ENCODE data around the gene GHRL. TPM values are rescaled to one million over a fixed set of nuclear protein-coding genes. Genes with fewer than 3 reads are reported as not detected.

The GHRL gene
- total RNA-seq, 1 donor from 2014 or later = not detected

- Mint-ChIP-seq H3K9me3 (ENCODE audit: low read depth) (no peaks in the 10 kb centered on the region), H3K36me3 (ENCODE audit: low read depth) (peaks cover 50% of the 10 kb centered on the region), H3K27me3 (ENCODE audit: low read depth) (no peaks in the 10 kb centered on the region), H3K27ac (ENCODE audit: unreplicated experiment) (no peak overlapping the region), H3K4me3 (ENCODE audit: unreplicated experiment) (no peak overlapping the region), H3K4me1 (ENCODE audit: low read depth) (peaks cover 14% of the 10 kb centered on the region)
- TF ChIP-seq CTCF (IDR thresholded peaks at IDR 0.05) = no peak
- peak; percentile 70 for DNase-seq (ENCODE audit: low spot score)
Measured at GRCh38 chr3:10312391-10312790, 19.6 kb upstream of the GHRL start.

GRCh38 chr3:10311710-10312109 is 19.0 kb upstream of the GHRL start:
- TF ChIP-seq CTCF (IDR thresholded peaks at IDR 0.05) = no peak
- Mint-ChIP-seq H3K9me3 (ENCODE audit: low read depth) (no peaks in the 10 kb centered on the region), H3K4me3 (ENCODE audit: unreplicated experiment) (no peak overlapping the region), H3K27me3 (ENCODE audit: low read depth) (no peaks in the 10 kb centered on the region), H3K27ac (ENCODE audit: unreplicated experiment) (peak overlapping the region; percentile 32), H3K36me3 (ENCODE audit: low read depth) (peaks cover 52% of the 10 kb centered on the region), H3K4me1 (ENCODE audit: low read depth) (peaks cover 14% of the 10 kb centered on the region)
- peak; percentile 68 for DNase-seq (ENCODE audit: low spot score)

GRCh38 chr3:10310578-10310977 is 17.8 kb upstream of the GHRL start:
- H3K27me3 Mint-ChIP-seq (ENCODE audit: low read depth) = no peaks in the 10 kb centered on the region
- peaks cover 57% of the 10 kb centered on the region for H3K36me3 Mint-ChIP-seq (ENCODE audit: low read depth)
- no peak overlapping the region for H3K4me3 Mint-ChIP-seq (ENCODE audit: unreplicated experiment)
- H3K4me1 Mint-ChIP-seq (ENCODE audit: low read depth) = peaks cover 14% of the 10 kb centered on the region
- no peaks in the 10 kb centered on the region for H3K9me3 Mint-ChIP-seq (ENCODE audit: low read depth)
- TF ChIP-seq CTCF (IDR thresholded peaks at IDR 0.05) = no peak
- DNase-seq (ENCODE audit: low spot score) = no peak
- no peak overlapping the region for H3K27ac Mint-ChIP-seq (ENCODE audit: unreplicated experiment)

- H3K4me1 Mint-ChIP-seq (ENCODE audit: low read depth) = peaks cover 14% of the 10 kb centered on the region
- H3K27me3 Mint-ChIP-seq (ENCODE audit: low read depth) = no peaks in the 10 kb centered on the region
- peak; percentile 20 for DNase-seq (ENCODE audit: low spot score)
- H3K9me3 Mint-ChIP-seq (ENCODE audit: low read depth) = no peaks in the 10 kb centered on the region
- H3K36me3 Mint-ChIP-seq (ENCODE audit: low read depth) = peaks cover 59% of the 10 kb centered on the region
- H3K27ac Mint-ChIP-seq (ENCODE audit: unreplicated experiment) = no peak overlapping the region
- TF ChIP-seq CTCF (IDR thresholded peaks at IDR 0.05) = no peak
- no peak overlapping the region for H3K4me3 Mint-ChIP-seq (ENCODE audit: unreplicated experiment)
Measured at GRCh38 chr3:10309736-10310135, 17.0 kb upstream of the GHRL start.

GRCh38 chr3:10308678-10309077 is 15.9 kb upstream of the GHRL start:
- H3K36me3 Mint-ChIP-seq (ENCODE audit: low read depth) = peaks cover 61% of the 10 kb centered on the region
- TF ChIP-seq CTCF (IDR thresholded peaks at IDR 0.05) = no peak

More at GRCh38 chr3:10308678-10309077, 15.9 kb upstream of the GHRL start:
- Mint-ChIP-seq H3K27me3 (ENCODE audit: low read depth) (no peaks in the 10 kb centered on the region), H3K27ac (ENCODE audit: unreplicated experiment) (no peak overlapping the region), H3K9me3 (ENCODE audit: low read depth) (no peaks in the 10 kb centered on the region), H3K4me3 (ENCODE audit: unreplicated experiment) (no peak overlapping the region), H3K4me1 (ENCODE audit: low read depth) (peaks cover 14% of the 10 kb centered on the region)
- no peak for DNase-seq (ENCODE audit: low spot score)

Measured in chondrocyte (in vitro differentiated cells).